Stimulated activated CD4-positive, alpha-beta T cell treated with anti-CD3 and anti-CD28 coated beads, Interleukin-1b, Interleukin-23, amount 100 ng/mL, for 1 hour (primary cell): ENCODE measurements around the gene ANKRD60.

Experiments
- DNase-seq, 2 donors: peaks; one replicate each; pipeline ENCODE4 v3.0.0-alpha.2; 2020; ENCODE audit warnings: low read depth in 2 of 2

ANKRD60 gene

DNA sequence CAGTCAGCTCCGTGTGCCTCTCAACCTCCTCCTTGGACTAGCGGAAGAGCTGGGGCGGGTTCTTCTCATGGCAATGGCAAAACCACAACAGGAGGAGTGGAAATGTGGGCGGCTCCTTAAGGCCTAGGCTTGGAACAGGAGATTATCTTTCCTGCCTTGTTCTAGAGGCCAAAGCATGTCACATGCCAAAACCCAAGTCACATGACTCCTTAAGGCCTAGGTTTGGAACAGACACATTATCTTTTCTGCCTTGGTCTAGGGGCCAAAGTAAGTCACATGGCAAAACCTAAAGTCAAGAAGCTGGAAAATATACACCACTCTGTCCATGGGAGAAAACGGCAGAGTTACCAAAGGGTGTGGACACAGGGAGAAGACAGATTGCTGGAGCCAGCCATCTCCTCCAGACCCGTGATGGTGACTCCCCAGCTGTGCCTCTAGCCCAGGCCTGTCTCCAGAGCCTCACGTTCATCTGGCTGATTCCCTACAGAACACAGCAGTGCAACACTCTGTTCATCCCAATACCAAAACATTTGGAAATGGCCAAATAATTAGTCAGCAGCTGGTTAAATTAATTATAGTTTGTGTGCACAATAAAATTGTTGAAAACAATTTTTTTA lies 34.2 kb downstream of the ANKRD60 start:
- no peak for DNase-seq

DNA sequence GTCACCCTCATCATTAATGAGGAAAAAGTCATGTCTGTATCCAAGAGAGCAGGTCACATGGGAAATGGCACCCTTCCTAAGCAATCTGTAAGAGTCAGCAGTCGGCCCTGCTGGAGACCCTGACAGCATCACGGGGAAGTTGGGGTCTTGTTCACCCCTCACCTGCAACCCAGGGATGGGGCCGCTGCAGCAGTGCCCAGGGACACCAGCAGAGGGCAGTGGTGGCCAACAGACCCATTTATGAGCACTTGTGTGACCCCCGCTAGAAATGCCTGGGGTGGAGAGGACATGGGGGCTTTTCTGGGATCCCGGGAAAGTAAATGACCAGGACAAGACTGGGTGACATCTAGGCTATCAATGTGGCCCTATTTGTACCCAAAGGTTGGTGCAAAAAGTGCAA lies 35.9 kb downstream of the ANKRD60 start:
- DNase-seq = peak in 1 of 2 donors; percentile 20

DNA sequence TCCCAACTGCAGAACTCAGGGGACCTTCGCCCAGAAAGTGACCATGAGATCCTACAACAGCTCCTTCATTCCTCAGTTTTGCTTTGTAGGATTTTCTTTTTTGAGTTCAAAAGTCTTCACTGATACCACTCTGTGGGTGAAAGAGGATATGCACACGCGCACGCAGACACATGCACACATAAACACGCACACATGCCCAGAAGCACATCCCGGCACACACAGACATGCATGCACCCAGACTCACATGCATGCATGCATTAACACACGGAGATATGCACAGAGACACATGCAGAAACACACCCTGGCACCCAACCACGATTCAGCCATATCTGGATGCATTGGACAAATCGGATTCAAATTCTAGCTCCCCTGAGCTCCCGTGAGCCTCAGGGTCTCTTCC lies 36.4 kb downstream of the ANKRD60 start:
- DNase-seq = no peak

DNA sequence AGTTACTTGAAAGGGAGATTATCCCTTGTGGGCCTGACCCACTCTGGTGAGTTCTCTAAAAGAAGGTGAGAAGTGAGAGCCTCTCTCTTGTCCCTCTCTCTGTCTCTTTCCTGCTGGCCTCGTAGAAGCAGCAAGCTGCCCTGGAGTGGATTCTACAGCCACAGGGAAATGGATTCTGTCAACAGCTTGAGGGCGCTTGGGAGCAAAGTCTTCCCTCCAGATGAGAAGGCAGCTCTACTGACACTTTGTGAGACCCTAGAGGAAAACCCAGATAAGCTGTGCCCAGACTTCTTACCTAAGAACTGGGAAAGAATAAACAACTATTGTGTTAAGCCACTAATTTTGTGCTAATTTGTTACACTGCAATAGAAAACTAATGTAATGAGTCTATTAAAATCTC lies 39.9 kb downstream of the ANKRD60 start:
- DNase-seq = no peak

DNA sequence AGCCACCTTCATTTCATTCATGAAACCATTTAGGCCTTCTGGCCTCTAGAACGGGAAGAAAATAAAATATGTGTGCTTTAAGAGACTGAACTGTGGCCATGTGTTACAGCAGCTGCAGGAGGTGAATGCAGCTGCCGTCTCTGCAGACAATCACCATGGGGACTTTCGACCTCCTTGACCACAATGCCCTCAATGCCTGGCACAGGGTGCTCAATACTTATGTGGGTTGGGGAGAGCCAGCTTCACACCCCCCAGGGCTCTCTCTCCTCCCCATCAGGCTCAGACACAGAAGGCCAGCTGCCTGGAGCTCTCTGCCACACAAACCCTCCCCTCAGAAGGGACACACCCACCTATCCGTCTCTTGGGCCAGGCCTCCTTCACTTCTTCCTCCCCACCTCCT lies 43.5 kb downstream of the ANKRD60 start:
- DNase-seq = no peak

DNA sequence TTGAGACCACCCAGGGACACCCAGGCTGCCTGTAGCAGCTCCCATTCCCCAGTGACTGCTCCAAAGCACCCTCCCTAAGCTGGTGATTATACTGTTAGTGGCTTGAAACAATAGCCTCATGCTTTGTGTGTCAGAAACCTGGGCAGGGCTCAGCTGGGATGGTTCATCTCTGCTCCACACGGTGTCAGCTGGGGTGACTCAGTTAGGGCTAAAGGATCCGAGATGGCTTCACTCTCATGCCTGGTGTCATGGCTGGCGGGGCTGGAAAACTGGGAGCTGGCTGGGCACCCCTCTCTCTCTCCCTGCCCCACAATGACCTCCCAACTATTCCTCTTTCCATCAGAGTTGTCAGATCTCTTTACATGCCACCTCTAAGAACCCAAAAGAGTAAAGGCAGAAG lies 44.4 kb downstream of the ANKRD60 start:
- DNase-seq = no peak

DNA sequence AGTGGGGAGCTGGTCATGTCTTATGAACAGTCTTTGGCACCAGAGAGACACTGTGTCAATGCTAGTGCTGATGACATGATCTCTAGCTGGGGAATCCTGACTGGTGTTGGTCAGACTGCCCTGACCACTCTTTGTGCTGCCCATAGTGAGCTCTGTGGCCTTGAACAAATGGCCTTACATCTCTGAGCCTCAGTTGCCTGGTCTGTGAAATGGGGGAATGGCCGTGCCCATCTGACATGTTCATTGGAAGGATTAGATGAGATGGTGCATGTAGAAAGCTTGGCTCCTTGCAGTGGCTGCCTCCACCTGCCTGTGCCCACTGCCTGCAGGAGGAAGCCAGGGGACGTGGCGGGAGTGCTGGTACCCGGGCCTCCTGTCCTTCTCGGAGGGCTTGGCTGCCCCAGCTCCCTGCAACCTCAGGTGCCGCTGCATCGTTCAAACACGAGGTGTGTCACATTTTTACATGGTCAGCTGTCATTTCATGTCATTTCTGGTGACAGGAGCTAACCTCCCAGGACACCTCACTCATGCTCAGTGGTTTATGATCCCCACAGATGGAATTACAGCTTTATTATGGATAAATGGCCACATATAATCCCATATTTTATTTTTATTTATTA lies 45.8 kb downstream of the ANKRD60 start:
- no peak for DNase-seq

DNA sequence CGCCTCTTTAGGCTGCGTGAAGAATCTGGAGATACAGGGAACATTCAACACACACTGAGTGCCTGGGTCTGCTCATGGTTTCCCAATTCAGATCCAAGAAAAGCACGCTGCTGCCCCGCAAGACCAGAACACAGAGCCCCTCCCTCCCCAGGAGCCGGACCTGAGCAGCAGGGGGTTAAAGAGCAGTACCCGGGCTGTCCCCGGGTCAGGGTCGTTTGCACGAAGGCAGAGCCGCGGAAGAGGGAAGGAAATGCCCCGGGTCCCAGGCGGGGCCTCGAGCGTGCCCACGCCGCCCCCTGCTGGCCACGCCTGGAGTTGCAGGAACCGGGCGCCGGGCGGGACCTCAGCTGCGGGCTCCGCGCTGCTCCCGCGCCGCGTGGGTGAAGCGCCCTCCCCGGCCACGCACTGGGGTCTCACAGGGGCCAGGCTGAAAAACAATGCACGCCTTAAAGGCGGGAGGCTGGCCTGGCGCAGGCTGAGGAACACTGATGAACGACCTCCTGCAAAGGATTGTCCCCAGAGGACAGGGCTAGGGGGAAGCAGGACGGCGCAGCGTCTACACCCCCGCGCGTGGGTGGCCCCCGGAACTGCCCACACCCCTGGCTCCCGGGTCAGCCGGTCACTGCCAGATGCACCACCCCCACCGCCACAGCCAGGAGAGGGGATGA lies 48.9 kb downstream of the ANKRD60 start:
- peak; percentile 36 to 55 for DNase-seq

DNA sequence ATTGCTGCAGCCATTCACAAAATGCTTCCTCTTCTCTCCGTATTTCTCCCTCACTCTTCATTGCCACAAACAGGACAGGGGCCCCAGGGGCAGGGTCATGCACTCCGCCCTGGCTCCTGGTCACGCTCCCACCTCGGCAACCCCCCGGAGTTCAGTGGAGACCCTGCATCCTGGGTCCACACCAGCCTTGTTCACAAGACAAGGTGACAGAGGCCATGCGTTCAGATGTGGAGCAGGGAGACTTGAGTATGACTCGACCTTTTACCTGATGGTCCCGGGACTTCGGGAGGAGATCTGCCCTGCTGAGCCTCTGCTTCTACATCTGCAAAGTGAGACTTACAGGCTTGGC lies 49.4 kb downstream of the ANKRD60 start:
- no peak for DNase-seq

DNA sequence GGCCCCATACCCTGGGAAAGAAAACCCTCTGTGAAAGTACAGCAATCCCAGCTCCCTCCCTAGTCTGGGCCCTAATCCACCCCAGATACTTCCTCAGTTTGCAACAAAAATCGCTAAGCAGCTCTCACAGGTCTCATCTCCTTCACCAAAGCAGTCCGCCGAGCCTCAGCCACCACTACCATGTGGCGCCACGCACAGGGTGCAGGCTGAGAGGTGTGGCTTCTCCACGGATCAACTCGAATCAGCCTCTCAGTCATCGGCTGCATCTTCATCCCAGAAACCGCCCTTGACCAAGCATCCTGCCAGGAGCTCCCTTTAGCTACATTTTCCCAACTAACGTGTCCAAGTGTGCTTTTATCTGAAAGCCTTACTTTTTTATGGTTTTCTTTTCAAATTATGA lies 50.7 kb downstream of the ANKRD60 start:
- no peak for DNase-seq

DNA sequence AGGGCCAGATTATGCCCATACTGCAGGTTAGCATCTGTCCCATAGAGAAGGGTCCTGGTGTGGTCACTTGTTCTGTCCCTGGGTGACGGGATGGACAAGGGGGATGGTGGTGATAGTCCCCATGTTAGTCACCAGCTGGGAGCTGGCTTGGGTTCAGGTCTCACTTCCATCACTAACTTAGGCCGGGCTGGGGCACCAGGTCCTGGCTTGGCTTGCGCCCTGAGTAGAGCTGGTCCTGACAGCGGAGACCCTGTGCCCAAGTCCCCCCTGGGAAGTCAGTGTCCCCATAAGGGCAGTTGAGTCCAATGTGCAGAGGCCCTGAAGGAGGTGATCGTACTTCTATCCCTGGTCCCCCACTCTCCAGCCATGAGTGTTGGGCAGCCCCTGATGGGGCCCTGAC lies 52.6 kb downstream of the ANKRD60 start:
- no peak for DNase-seq

DNA sequence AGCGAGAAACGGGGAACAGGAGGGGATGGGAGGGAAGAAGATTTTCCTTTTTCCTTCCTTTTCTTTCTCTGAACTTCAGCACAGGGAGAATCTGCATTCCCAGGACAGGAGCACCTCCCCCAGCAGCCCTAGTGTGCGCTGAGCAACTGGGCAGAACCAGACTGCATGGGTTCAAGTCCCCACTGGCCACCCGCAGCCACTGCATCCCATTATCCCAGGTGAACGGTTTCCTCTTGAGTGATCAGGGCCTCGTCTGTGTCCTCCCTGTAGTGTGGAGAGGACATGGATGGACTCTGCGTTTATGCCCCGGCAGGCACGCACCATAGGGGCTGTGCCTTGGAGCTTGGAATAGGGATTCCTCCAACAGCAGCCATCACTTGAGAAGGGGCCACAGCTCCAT lies 53.0 kb downstream of the ANKRD60 start:
- DNase-seq = no peak

DNA sequence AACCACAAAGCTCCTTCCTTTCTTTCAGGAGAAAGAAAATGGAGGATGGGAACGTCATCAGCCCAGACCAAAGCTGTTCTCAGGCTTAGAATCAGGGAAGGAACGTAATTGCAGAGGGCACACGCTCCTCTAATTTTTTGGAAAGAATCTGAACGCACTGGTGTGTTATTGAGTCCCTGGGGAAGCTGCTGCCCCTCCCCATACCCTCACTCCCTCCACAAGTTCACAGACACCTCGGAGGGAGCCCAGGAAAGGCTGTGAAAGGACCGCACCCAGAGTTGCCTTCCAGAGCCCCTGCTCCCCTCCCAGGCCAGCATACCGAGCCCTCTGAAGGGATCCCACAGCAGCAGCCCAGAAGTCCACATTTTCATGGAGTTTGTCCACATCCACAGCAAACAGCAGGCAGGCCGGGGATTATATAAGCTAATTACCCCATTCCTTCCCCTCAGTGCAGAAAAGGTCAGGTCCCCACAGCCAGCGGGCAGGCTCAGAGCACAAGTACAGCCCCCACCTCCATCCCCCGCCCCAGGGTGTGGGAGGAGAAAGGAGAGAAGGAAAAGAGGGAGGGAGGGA lies 53.7 kb downstream of the ANKRD60 start:
- DNase-seq = no peak

DNA sequence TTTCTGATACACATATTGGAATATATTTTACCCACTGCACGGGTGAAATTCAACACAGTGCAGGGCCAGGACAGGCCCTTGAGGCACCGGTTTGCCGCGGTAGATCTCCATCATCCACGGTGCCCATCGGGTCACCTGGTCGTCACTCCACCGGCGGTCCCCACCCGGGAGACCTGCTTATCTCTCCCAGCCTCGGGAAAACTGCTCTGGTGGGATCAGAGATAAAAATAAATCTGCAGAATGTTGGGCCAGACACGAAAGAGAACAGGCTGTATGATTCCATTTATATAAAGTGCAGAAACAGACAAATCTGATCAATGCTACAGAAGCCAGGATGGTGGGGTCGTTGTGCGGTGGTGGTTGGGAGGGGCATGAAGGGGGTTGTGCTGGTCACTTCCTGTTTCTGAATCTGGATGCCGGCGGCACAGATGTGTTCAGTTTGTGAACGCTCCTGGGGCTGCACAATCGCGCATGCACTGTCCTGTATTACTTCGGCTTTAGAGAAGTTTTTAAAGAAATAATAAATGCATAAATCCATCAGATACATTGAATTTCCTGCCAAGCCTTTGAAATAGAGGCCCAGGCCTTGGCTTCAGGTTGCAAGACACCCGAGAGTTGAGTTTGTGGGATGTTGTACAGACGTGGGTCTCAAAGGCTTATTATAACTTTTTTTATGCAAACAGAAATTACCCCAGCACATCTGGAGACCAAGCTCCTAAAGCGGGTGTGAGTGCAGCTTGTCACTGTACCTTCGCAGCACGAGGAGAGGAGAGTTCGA lies 54.3 kb downstream of the ANKRD60 start:
- DNase-seq = no peak

DNA sequence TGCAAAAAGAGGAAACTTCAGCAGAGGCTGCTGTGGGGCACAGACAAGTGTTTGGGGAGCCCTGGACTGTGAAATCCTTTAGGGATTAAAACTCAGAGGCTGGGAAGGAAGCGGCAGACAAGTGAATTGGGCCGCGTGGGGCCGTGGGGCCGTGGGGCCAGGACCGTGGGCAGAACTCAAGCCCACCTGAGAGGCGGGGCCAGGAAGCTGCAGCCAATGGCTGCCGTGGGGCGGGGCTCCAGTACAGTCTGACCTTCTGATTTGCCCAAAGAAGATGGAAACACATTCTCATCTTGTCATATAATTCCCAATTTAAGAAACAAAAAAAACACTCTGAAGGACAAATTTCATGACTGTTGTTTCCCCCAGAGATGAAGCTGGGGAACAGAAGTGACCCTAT lies 55.4 kb downstream of the ANKRD60 start:
- DNase-seq = no peak

DNA sequence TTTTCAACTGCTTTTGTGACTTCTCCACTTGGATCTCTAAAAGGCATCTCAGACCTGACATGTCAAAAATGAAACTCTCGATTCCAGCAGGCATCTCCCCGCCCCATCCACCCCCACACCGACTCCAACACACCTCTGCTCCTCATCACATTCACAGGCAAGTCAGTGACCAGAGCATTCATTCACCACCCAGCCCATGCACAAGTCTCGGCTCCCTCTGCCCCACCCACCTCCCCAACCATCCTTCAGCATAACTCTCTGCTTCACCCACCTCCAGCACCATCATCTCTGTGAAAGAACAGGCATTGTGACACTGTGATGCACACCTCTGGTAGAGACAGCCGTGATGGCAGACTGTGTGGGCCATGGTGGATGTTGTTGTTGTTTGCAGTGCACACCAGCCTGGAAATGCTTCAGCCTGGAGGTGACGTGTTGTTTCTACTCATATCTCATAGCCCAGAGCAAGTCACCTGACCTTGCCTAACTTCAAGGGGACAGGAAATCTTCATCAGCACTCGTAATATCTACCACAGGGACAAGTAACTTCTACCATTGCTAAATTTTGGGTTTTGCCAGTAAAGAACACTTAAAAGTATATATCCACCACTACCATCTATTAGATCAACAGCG lies 56.5 kb downstream of the ANKRD60 start:
- no peak for DNase-seq

DNA sequence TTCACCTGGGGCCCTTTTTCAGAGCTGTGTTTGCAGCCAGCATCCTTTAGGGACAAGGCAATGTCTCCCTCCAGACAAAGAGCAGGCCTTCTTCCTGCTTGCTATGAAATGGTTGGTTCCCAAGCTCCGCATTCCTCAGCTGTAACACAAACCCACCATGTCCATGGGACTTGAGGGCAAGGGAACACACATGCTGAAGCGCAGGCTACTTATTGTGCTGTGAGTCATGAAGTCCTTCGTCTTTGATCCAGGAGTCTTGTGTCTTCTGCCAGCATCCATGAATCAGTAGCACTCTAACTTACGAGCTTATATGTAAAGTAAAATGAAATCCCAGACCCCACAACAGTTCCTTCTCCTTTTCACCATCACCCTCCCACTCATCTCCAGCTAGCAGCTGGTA lies 59.0 kb downstream of the ANKRD60 start:
- no peak for DNase-seq

DNA sequence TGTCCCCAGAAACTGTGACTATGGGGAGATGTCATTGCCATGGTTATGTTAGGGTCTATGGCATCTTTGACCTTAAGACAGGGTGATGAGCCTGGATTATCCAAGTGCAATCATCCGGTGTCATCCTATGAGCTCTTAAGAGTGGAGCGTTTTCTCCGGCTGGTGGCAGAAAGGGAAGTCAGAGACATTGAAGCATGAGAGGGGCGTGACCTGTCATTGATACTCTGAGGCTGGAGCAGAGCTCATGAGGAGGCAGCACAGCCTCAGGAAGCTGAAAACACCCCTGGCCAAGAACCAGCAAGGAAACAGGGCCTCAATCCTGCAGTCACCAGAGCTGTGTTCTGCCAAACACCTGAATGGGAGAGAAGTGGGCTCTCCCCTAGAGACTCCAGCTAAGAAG lies 59.6 kb downstream of the ANKRD60 start:
- DNase-seq = no peak

DNA sequence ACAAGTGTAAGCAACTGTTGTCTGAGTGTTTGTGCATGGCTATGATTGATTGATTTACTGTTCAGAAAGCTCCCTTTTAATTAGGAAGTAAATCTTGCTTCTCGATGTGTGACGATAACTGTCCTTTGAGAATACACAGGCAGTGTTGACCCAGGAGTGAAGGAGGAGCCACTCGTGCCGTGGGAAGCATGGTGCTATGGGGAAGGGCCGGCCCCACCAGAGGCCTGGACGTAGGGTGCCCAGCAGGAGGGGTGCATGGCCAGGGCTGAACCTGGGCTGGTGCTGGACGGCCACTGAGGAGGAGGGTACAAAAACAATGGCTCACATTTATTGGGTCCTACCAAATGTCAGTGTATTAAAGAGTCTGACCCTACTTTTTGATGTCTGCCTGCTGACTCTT lies 60.7 kb downstream of the ANKRD60 start:
- DNase-seq = no peak
